Osteoblast (primary cell): Measurements from ENCODE around the gene OTUD5. TPM values are rescaled to one million over a fixed set of nuclear protein-coding genes. Genes with fewer than 3 reads are reported as not detected.
A peak's percentile ranks its signal among the peaks of the same experiment; 100 is the strongest.

Source experiments
- DNase-seq: peaks from one replicate; pipeline ENCODE4 v3.0.0; 2011; ENCODE audit warnings: low spot score, mixed read lengths; ENCODE audit not compliant: insufficient read length; ENCODE audit errors: missing footprints
- H2AFZ ChIP-seq: 2 replicates; pipeline ENCODE4 v1.6.0; 2011; ENCODE audit warnings: mild to moderate bottlenecking, low read length
- H3K27ac ChIP-seq: 2 replicates; pipeline ENCODE4 v1.5.1; 2011; ENCODE audit warnings: mild to moderate bottlenecking, low read depth, low read length, moderate library complexity
- H3K27me3 ChIP-seq: 2 replicates; pipeline ENCODE4 v1.6.0; 2012; ENCODE audit warnings: mild to moderate bottlenecking, control low read depth, inconsistent platforms, low read length, moderate library complexity; ENCODE audit not compliant: insufficient read depth
- H3K36me3 ChIP-seq: 2 replicates; pipeline ENCODE4 v1.5.1; 2011; ENCODE audit warnings: mild to moderate bottlenecking, low read length, control low read depth, moderate library complexity; ENCODE audit not compliant: insufficient read depth
- H3K4me1 ChIP-seq: 2 replicates; pipeline ENCODE4 v1.5.1; 2011; ENCODE audit warnings: mild to moderate bottlenecking, low read length, control low read depth, moderate library complexity; ENCODE audit not compliant: insufficient read depth
- H3K4me2 ChIP-seq: 2 replicates; pipeline ENCODE4 v1.6.0; 2011; ENCODE audit warnings: mild to moderate bottlenecking, low read length; ENCODE audit not compliant: insufficient read depth
- H3K4me3 ChIP-seq: fragments of 200-600 bp; sonication (generic); 3 replicates; pipeline ENCODE4 v1.5.1; 2012; ENCODE audit warnings: mild to moderate bottlenecking, low read length, inconsistent platforms; ENCODE audit not compliant: insufficient read depth
- H3K79me2 ChIP-seq: 2 replicates; pipeline ENCODE4 v1.6.0; 2012; ENCODE audit warnings: mild to moderate bottlenecking, low read length, control low read depth, inconsistent platforms; ENCODE audit not compliant: insufficient read depth
- H3K9me3 ChIP-seq: 2 replicates; pipeline ENCODE4 v1.5.1; 2011; ENCODE audit warnings: low read depth, low read length, control low read depth
- H4K20me1 ChIP-seq: 2 replicates; pipeline ENCODE4 v1.6.0; 2012; ENCODE audit warnings: mild to moderate bottlenecking, low read length, control low read depth; ENCODE audit not compliant: insufficient read depth
- total RNA-seq: library from RNA; depleted of rRNA; stranded (reverse); fragments of >200 nt; gene quantifications from 2 replicates; pipeline ENCODE4 v1.2.3, GENCODE V29; 2012
- TF ChIP-seq, protein P1 (sequence below): IDR thresholded peaks from 2 replicates; pipeline ENCODE4 v1.5.1; 2011; ENCODE audit warnings: mild to moderate bottlenecking, low read depth, low read length, moderate library complexity; ENCODE audit errors: extremely low read depth

The OTUD5 gene
- total RNA-seq, 1 donor: 33.7 TPM

DNA sequence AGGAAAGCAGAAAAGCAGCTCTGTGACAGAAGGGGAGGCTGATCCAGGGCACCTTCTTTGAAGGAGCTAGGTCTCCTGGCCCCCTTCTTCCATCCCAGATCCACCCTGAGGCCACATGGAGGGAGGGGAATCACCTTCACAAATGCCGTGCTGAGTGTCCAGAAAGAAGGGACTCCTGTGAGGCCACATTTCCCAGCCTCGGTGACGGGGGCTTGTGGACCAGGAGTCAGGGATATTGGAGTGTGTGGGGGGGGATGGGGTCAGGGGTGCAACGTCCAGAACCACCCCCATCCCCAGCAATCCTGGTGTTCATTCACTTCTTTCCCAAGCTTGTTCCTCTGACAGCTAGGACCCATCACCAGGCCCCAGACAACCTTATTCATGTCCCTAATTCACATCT, 64.5 kb downstream of the OTUD5 start:
- Histone ChIP-seq H3K9me3 (no peaks in the 10 kb centered on the region), H3K36me3 (peaks cover 3% of the 10 kb centered on the region), H3K79me2 (peaks cover 20% of the 10 kb centered on the region), H4K20me1 (no peaks in the 10 kb centered on the region), H3K27me3 (no peaks in the 10 kb centered on the region), H3K4me2 (no peak overlapping the region), H3K4me1 (peaks cover 10% of the 10 kb centered on the region), H3K27ac (no peak overlapping the region), H2AFZ (no peak overlapping the region), H3K4me3 (no peak overlapping the region)
- peak; percentile 42 for DNase-seq
- TF ChIP-seq, protein P1, sequence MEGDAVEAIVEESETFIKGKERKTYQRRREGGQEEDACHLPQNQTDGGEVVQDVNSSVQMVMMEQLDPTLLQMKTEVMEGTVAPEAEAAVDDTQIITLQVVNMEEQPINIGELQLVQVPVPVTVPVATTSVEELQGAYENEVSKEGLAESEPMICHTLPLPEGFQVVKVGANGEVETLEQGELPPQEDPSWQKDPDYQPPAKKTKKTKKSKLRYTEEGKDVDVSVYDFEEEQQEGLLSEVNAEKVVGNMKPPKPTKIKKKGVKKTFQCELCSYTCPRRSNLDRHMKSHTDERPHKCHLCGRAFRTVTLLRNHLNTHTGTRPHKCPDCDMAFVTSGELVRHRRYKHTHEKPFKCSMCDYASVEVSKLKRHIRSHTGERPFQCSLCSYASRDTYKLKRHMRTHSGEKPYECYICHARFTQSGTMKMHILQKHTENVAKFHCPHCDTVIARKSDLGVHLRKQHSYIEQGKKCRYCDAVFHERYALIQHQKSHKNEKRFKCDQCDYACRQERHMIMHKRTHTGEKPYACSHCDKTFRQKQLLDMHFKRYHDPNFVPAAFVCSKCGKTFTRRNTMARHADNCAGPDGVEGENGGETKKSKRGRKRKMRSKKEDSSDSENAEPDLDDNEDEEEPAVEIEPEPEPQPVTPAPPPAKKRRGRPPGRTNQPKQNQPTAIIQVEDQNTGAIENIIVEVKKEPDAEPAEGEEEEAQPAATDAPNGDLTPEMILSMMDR: no peak

DNA sequence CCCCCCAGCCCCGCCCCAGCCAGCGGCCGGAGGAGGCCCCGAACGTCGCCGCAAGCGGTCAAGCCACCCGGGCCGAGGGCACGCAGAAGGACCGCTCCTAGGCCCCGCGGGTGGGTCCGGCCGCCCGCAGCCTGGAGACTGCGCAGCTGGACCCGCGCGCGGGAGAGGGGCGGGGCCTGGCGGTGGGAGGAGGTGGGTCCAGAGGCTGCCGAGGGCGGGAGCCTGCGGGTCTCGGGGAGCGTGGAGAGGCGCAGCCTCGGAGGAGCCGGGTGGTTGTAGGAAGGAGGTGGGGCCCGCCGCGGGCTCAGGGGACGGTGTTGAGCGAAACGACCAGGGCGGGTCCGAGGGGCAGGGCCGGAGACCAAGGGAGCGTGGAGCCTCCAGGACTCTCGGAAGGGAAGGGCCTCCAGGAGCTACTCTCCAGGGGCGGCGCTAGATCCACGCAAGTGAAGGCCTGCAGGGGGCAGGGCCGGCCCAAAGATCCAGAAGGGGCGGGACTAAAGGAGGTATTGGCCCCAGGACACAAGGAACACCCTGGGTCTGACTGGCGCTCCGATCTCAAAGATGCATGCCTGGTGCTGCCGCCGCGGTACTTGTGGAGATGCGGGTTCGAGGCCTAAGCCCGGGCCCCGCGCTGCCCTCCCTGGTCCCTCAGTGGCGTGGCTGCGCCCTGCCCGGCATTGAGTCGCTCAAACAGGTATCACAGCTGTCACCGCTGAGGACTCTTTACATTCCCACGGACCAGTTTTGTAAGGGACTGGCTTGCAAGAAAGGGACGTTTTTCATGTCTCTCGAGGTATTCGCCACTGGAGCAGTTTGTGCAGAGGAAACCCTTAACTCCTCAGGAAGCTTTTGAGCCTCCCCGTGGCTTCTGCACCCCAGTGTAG, 65.8 kb downstream of the OTUD5 start:
- no peaks in the 10 kb centered on the region for H3K27me3 ChIP-seq
- H2AFZ ChIP-seq: peak overlapping the region; percentile 47
- no peaks in the 10 kb centered on the region for H3K9me3 ChIP-seq
- H3K4me1 ChIP-seq: peaks cover 7% of the 10 kb centered on the region
- peak overlapping the region; percentile 81 for H3K4me2 ChIP-seq
- H3K4me3 ChIP-seq: peak overlapping the region; percentile 69
- H3K27ac ChIP-seq: no peak overlapping the region
- peak; percentile 92 for DNase-seq
- peaks cover 3% of the 10 kb centered on the region for H3K36me3 ChIP-seq
- no peaks in the 10 kb centered on the region for H4K20me1 ChIP-seq
- TF ChIP-seq, protein P1: peak; percentile 31
- peaks cover 15% of the 10 kb centered on the region for H3K79me2 ChIP-seq

DNA sequence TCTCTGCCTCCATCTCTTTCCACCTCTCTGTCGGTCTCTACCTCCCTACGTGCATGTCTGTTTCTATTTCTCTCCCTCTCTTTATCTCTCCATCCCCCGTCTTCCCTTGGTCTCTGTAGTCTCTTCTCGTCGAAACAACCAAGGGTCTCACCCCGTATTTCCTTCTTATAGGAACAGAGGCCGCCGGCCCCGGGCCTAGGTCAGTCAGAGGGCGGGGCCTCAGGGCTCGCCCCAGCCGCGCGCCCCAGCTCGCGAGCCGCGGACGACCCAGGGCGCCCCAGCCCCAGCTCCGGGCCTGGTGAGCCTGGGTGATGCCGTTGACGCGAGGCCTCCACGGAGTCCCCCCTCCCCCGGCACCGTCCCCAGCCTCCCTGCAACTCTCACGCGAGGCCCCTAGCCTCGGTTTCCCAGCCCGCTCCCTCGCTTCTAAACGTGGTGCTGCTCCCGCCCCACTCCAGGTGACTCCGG, 66.4 kb downstream of the OTUD5 start:
- peak overlapping the region; percentile 69 for H3K4me3 ChIP-seq
- peak; percentile 73 for DNase-seq

More for the DNA sequence above, 66.4 kb downstream of the OTUD5 start:
- no peak overlapping the region for H3K27ac ChIP-seq
- peaks cover 4% of the 10 kb centered on the region for H3K4me1 ChIP-seq
- peak overlapping the region; percentile 68 for H2AFZ ChIP-seq
- peak overlapping the region; percentile 81 for H3K4me2 ChIP-seq
- H3K9me3 ChIP-seq: no peaks in the 10 kb centered on the region
- peaks cover 3% of the 10 kb centered on the region for H3K36me3 ChIP-seq
- TF ChIP-seq, protein P1: no peak
- no peaks in the 10 kb centered on the region for H3K27me3 ChIP-seq
- peaks cover 9% of the 10 kb centered on the region for H3K79me2 ChIP-seq
- no peaks in the 10 kb centered on the region for H4K20me1 ChIP-seq
